OCI-LY7 (cell line): ENCODE measurements around the gene R3HDML. TPM values are rescaled to one million over a fixed set of nuclear protein-coding genes. Genes with fewer than 3 reads are reported as not detected.

Experiments
- BruUV-seq: library from RNA; stranded (reverse); fragments of 400-500 nt; replicated peaks from 2 replicates; lab custom pipeline; 2021; lab: Mats Ljungman, UMichigan
- CTCF ChIA-PET: fragments of 300-600 bp; sonication (Branson Sonifier 250); formaldehyde crosslinking; loops from one replicate; lab custom pipeline; 2022; ENCODE audit warnings: antibody characterized with exemption; ENCODE audit not compliant: unreplicated experiment; lab: Charles Lee
- POLR2A ChIA-PET: fragments of 300-600 bp; sonication (Branson Sonifier 250); formaldehyde crosslinking; loops from one replicate; lab custom pipeline; 2022; ENCODE audit warnings: antibody characterized with exemption; lab: Charles Lee
- DNase-seq: peaks from one replicate; pipeline ENCODE4 v3.0.0-alpha.2; 2015; ENCODE audit warnings: low spot score
- H2AFZ ChIP-seq: fragments of 200-600 bp; sonication (generic), shearing (Covaris generic); 2 replicates; pipeline ENCODE4 v1.6.1; 2014; ENCODE audit warnings: mild to moderate bottlenecking, antibody characterized with exemption, low read length, moderate library complexity
- H3K27ac ChIP-seq: fragments of 200-600 bp; sonication (generic); 2 replicates; pipeline ENCODE4 v1.5.1; 2014; ENCODE audit warnings: mixed run types, low read depth, mild to moderate bottlenecking, moderate library complexity, low read length, inconsistent platforms; ENCODE audit not compliant: poor library complexity, severe bottlenecking
- H3K36me3 ChIP-seq: fragments of 200-600 bp; sonication (generic); 2 replicates; pipeline ENCODE4 v1.6.1; 2014; ENCODE audit warnings: mild to moderate bottlenecking, antibody characterized with exemption, low read length, moderate library complexity, mixed read lengths; ENCODE audit not compliant: insufficient read depth
- H3K4me1 ChIP-seq: fragments of 200-600 bp; sonication (generic); 2 replicates; pipeline ENCODE4 v1.5.1; 2014; ENCODE audit warnings: mild to moderate bottlenecking, low read length; ENCODE audit not compliant: insufficient read depth, poor library complexity, severe bottlenecking
- H3K4me2 ChIP-seq: fragments of 200-600 bp; sonication (generic); 2 replicates; pipeline ENCODE4 v1.6.1; 2014; ENCODE audit warnings: mild to moderate bottlenecking, low read length
- H3K4me3 ChIP-seq: fragments of 200-600 bp; sonication (generic); 2 replicates; pipeline ENCODE4 v1.5.1; 2014; ENCODE audit warnings: mild to moderate bottlenecking, low read depth, low read length; ENCODE audit not compliant: poor library complexity, severe bottlenecking
- H3K79me2 ChIP-seq: fragments of 200-600 bp; sonication (generic); 2 replicates; pipeline ENCODE4 v1.6.1; 2016; ENCODE audit warnings: low read depth, mild to moderate bottlenecking, low read length, moderate library complexity, mixed read lengths; ENCODE audit not compliant: insufficient read depth
- H3K9me2 ChIP-seq: fragments of 200-600 bp; sonication (generic); 2 replicates; pipeline ENCODE4 v1.6.1; 2016; ENCODE audit warnings: mild to moderate bottlenecking, low read length, mixed read lengths; ENCODE audit not compliant: insufficient read depth
- H3K9me3 ChIP-seq: fragments of 200-600 bp; sonication (generic); 2 replicates; pipeline ENCODE4 v1.6.1; 2014; ENCODE audit warnings: mild to moderate bottlenecking, mixed run types, low read length, mixed read lengths
- H4K20me1 ChIP-seq: fragments of 200-600 bp; sonication (generic); 2 replicates; pipeline ENCODE4 v1.6.1; 2014; ENCODE audit warnings: mild to moderate bottlenecking, antibody characterized with exemption, low read length, moderate library complexity, mixed read lengths; ENCODE audit not compliant: insufficient read depth
- CTCF ChIP-seq: fragments of 200-600 bp; sonication (generic); conservative IDR thresholded peaks from 2 replicates; pipeline ENCODE4 v1.5.1; 2014; ENCODE audit warnings: mild to moderate bottlenecking, antibody characterized with exemption, low read length, moderate library complexity, mixed read lengths
- EZH2phosphoT487 ChIP-seq: fragments of 200-600 bp; sonication (generic); IDR thresholded peaks from 2 replicates; pipeline ENCODE4 v1.6.1; 2018; ENCODE audit warnings: low read depth, borderline replicate concordance, mild to moderate bottlenecking, mixed run types, antibody characterized with exemption, low read length, moderate library complexity, mixed read lengths
- intact Hi-C: fragments of 100-400 bp; cut with micrococcal nuclease; formaldehyde crosslinking; loops from one replicate; pipeline ENCODE4 v1.10.0; 2022; ENCODE audit not compliant: unreplicated experiment
- total RNA-seq, 2 experiments: library from RNA; depleted of rRNA in 1 of 2; stranded (reverse); fragments of >200 nt in 1 of 2; shearing (Covaris generic) in 1 of 2; gene quantifications; 2 replicates each; pipeline ENCODE4 v1.2.3, GENCODE V29; 2014 to 2022

The R3HDML gene
- total RNA-seq, 2 experiments from 2014 or later: not detected

- H3K9me2 ChIP-seq: no peaks in the 10 kb centered on the region
- DNase-seq: peak; percentile 62
- no peaks in the 10 kb centered on the region for H3K36me3 ChIP-seq
- H4K20me1 ChIP-seq: no peaks in the 10 kb centered on the region
- POLR2A ChIA-PET: no interaction called here
- no peak overlapping the region for H3K4me3 ChIP-seq
- no peaks in the 10 kb centered on the region for H3K4me1 ChIP-seq
- H3K9me3 ChIP-seq: no peaks in the 10 kb centered on the region
- H3K79me2 ChIP-seq: no peaks in the 10 kb centered on the region
- no TSS peak for BruUV-seq
- no peak overlapping the region for H3K4me2 ChIP-seq
- H2AFZ ChIP-seq: no peak overlapping the region
- no peak overlapping the region for H3K27ac ChIP-seq
- CTCF ChIA-PET: interaction anchor here (0.6 kb wide), 1 partner anchor 9 kb away, joined by 3 read pairs; no protein-coding TSS in a partner anchor
- peak; percentile 81 for TF ChIP-seq CTCF
- no peak for TF ChIP-seq EZH2phosphoT487
- intact Hi-C loops: loop anchor here (1.0 to 2.0 kb wide), 2 partner anchors 72 to 222 kb away; no protein-coding TSS in a partner anchor
These were observed 51.7 kb downstream of the R3HDML start for GRCh38 chr20:44388466-44389023.

GRCh38 chr20:44389871-44390270 lies 53.0 kb downstream of the R3HDML start:
- intact Hi-C loops: loop anchor here (2.0 kb wide), 1 partner anchor 71 kb away; no protein-coding TSS in a partner anchor
- BruUV-seq: no TSS peak

More at GRCh38 chr20:44389871-44390270, 53.0 kb downstream of the R3HDML start:
- H3K9me3 ChIP-seq: no peaks in the 10 kb centered on the region
- no peak for TF ChIP-seq EZH2phosphoT487
- TF ChIP-seq CTCF: no peak
- ChIA-PET CTCF (no interaction called here), POLR2A (no interaction called here)
- DNase-seq: no peak
- H3K4me2 ChIP-seq: no peak overlapping the region
- no peaks in the 10 kb centered on the region for H3K79me2 ChIP-seq
- no peaks in the 10 kb centered on the region for H3K36me3 ChIP-seq
- H4K20me1 ChIP-seq: no peaks in the 10 kb centered on the region
- H3K4me1 ChIP-seq: no peaks in the 10 kb centered on the region
- no peaks in the 10 kb centered on the region for H3K9me2 ChIP-seq
- H3K4me3 ChIP-seq: no peak overlapping the region
- H3K27ac ChIP-seq: no peak overlapping the region
- H2AFZ ChIP-seq: no peak overlapping the region
